ENCODE results near the gene THSD7A.

DNA sequence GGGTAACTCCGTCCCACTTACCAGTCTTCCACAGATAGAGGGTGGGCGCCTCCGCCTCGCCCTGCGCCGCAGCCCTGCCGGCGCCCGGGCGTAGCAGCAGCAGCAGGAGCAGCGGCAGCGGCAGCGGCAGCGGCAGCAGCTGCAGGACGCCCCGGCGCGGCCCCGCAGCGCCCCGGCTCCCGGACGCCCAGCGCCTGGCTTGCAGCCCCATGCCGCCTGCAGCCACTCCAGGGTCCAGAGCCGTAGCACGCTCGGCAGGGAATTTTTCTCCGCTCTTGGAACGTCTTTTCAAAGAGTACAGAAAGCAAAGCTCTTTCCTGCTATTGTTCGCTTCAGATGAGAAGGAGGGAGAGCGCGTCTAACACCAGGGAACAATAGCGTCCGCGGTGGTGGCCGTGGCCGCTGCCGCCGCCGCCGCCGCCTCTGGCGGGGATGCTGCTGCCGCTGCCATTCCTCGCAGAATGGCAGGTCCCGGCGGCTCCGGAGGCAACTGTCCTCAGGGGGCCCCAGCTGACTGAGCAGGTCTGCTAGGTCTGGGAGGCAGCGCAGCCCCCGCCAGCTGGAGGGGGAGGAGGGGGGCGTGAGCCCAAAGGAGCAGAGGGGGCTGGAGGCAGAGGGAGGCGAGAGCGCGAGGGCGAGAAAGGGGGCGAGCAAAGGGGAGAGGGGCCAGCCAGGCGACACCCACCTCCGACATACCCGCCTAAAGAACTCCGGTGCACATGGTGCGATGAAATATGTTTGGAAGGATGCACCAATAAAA is at the start of gene THSD7A:
- peak in 2 of 12 donors; percentile 18 to 28 for TF ChIP-seq CTCF (IDR thresholded peaks at IDR 0.05)
- no peak for TF ChIP-seq POLR2A (IDR thresholded peaks at IDR 0.05)

All from heart left ventricle (tissue), 13 donors.